ENCODE measurements around the gene SMIM45.
A peak's percentile ranks its signal among the peaks of the same experiment; 100 is the strongest.
"Not testable (repeated sequence)": the region's sequence is repeated elsewhere in the genome, so short reads cannot be mapped to it uniquely, and the experiment has no call there.

The SMIM45 gene

GRCh38 chr22:41946629-41947423 is 5.1 kb upstream of the SMIM45 start, which contains the start of gene CENPM:
Gene CENPM, minus strand, starts transcription at chr22:41947152. Its CDS starts 76 bp downstream, at chr22:41947076.
- in situ Hi-C loops (cut with HindIII; ENCODE audit: low sequenced_read_pairs) = no loop called here
- peak; percentile 83 for DNase-seq (ENCODE audit: low read depth)
- TF ChIP-seq, protein P1, sequence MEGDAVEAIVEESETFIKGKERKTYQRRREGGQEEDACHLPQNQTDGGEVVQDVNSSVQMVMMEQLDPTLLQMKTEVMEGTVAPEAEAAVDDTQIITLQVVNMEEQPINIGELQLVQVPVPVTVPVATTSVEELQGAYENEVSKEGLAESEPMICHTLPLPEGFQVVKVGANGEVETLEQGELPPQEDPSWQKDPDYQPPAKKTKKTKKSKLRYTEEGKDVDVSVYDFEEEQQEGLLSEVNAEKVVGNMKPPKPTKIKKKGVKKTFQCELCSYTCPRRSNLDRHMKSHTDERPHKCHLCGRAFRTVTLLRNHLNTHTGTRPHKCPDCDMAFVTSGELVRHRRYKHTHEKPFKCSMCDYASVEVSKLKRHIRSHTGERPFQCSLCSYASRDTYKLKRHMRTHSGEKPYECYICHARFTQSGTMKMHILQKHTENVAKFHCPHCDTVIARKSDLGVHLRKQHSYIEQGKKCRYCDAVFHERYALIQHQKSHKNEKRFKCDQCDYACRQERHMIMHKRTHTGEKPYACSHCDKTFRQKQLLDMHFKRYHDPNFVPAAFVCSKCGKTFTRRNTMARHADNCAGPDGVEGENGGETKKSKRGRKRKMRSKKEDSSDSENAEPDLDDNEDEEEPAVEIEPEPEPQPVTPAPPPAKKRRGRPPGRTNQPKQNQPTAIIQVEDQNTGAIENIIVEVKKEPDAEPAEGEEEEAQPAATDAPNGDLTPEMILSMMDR (IDR thresholded peaks at IDR 0.05; ENCODE audit: low read depth, low read length, missing control alignments) = peak; percentile 0
- peak within 1 kb of the TSS; percentile 64 for H3K4me3 ChIP-seq (ENCODE audit: low read depth, low read length)

DNA sequence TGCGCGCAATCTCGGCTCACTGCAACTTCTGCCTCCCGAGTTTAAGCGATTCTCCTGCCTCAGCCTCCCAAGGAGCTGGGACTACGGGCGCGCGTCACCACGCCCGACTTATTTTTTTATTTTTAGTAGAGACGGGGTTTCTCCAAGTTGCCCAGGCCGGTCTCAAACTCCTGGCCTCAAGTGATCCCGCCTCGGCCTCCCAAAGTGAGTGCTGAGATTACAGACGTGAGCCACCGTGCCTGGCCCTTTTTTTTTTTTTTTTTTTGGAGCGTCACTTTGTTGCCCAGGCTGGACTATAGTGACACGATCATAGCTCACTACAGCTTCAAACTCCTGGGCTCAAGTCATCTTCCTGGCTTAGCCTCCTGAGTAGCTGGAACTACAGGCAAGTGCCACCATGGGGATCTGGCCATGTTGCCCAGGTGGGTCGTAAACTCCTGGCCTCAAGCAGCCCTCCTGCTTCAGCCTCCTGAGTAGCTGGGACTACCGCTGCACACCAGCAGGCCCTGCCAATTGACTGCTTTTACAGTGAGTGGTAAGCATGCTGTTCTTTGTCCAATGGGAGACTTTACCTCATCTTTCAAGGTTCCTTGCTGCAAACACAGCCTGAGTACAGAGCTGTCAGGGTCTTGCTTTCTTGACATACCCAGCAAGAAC is 4.4 kb upstream of the SMIM45 start:
- in situ Hi-C loops (cut with HindIII; ENCODE audit: low sequenced_read_pairs) = no loop called here
- H3K4me3 ChIP-seq (ENCODE audit: low read depth, low read length) = peak overlapping the region; percentile 64
- TF ChIP-seq, protein P1 (IDR thresholded peaks at IDR 0.05; ENCODE audit: low read depth, low read length, missing control alignments) = no peak
- DNase-seq (ENCODE audit: low read depth) = no peak

GRCh38 chr22:41948142-41948541 is 3.8 kb upstream of the SMIM45 start:
- in situ Hi-C loops (cut with HindIII; ENCODE audit: low sequenced_read_pairs) = no loop called here
- DNase-seq (ENCODE audit: low read depth) = no peak
- no peak overlapping the region for H3K4me3 ChIP-seq (ENCODE audit: low read depth, low read length)
- TF ChIP-seq, protein P1 (IDR thresholded peaks at IDR 0.05; ENCODE audit: low read depth, low read length, missing control alignments) = no peak

DNA sequence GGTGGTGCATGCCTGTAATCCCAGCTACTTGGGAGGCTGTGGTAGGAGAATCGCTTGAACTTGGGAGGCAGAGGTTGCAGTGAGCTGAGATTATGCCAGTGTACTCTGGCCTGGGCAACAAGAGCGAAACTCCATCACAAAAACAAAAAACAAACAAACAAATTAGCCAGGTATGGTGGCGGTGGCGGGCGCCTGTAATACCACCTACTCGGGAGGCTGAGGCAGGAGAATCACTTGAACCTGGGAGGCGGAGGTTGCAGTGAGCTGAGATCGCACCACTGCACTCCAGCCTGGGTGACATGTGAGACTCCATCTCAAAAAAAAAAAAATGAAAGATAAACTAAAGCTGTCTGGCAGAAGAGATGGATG is 3.0 kb upstream of the SMIM45 start:
- in situ Hi-C loops (cut with HindIII; ENCODE audit: low sequenced_read_pairs); DNase-seq (ENCODE audit: low read depth); H3K4me3 ChIP-seq (ENCODE audit: low read depth, low read length): not testable (repeated sequence)

GRCh38 chr22:41949297-41949965 is 2.5 kb upstream of the SMIM45 start:
- TF ChIP-seq, protein P1 (IDR thresholded peaks at IDR 0.05; ENCODE audit: low read depth, low read length, missing control alignments) = no peak
- H3K4me3 ChIP-seq (ENCODE audit: low read depth, low read length) = no peak overlapping the region
- in situ Hi-C loops (cut with HindIII; ENCODE audit: low sequenced_read_pairs) = no loop called here
- no peak for DNase-seq (ENCODE audit: low read depth)

DNA sequence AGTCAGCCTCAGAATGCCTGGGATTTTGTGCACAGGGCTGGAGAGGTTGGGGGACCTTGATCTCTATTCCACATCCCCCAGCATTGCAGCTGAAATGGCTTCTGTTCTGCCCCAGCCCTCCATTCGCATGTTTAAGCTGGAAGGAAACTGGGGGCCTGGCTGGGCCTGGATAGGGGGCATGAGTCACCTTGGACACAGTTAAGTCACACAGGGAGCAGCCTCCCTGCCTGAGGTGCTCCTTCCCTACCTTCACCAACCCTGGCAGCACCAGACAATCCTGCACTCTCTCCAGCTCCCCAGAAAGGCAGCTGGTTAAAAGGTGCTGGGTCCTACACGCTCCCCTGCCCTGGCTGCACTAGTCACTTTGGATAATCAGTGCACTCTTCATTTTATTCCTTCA is 763 bp downstream of the SMIM45 start:
- no peak for DNase-seq (ENCODE audit: low read depth)
- H3K4me3 ChIP-seq (ENCODE audit: low read depth, low read length) = no peak overlapping the region
- in situ Hi-C loops (cut with HindIII; ENCODE audit: low sequenced_read_pairs) = no loop called here
- TF ChIP-seq, protein P1 (IDR thresholded peaks at IDR 0.05; ENCODE audit: low read depth, low read length, missing control alignments) = no peak
